Activated CD4-positive, alpha-beta T cell treated with anti-CD3 and anti-CD28 coated beads for 4 hours (primary cell): ENCODE data around the gene ALOX15B.
A peak's percentile ranks its signal among the peaks of the same experiment; 100 is the strongest.

ENCODE experiments used
- DNase-seq, 2 donors: peaks; one replicate each; pipeline ENCODE4 v3.0.0-alpha.2; 2020

Gene ALOX15B, protein sequence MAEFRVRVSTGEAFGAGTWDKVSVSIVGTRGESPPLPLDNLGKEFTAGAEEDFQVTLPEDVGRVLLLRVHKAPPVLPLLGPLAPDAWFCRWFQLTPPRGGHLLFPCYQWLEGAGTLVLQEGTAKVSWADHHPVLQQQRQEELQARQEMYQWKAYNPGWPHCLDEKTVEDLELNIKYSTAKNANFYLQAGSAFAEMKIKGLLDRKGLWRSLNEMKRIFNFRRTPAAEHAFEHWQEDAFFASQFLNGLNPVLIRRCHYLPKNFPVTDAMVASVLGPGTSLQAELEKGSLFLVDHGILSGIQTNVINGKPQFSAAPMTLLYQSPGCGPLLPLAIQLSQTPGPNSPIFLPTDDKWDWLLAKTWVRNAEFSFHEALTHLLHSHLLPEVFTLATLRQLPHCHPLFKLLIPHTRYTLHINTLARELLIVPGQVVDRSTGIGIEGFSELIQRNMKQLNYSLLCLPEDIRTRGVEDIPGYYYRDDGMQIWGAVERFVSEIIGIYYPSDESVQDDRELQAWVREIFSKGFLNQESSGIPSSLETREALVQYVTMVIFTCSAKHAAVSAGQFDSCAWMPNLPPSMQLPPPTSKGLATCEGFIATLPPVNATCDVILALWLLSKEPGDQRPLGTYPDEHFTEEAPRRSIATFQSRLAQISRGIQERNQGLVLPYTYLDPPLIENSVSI

DNA sequence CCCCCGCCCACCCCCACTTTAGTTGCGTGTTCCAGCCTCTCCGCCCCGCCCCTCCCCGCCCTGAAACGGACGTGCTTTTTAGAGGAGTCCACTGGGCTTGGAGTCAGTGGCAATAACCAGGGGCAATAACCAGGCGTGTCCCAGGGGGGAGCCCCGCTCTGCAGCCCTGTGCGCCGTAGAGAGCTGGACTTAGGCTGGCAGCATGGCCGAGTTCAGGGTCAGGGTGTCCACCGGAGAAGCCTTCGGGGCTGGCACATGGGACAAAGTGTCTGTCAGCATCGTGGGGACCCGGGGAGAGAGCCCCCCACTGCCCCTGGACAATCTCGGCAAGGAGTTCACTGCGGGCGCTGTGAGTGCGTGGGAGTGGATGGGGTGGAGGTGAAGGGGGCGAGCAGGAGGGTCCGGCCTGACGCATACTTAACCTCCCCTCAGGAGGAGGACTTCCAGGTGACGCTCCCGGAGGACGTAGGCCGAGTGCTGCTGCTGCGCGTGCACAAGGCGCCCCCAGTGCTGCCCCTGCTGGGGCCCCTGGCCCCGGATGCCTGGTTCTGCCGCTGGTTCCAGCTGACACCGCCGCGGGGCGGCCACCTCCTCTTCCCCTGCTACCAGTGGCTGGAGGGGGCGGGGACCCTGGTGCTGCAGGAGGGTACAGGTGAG lies at the start of gene ALOX15B:
Gene ALOX15B (plus strand): TSS at position 106 of the 657 bp plus-strand sequence. CDS start 97 bp downstream, at position 203.
- DNase-seq, result no peak

GRCh38 chr17:7989781-7990655 lies 48.8 kb upstream of the ALOX15B start:
- DNase-seq, result peak; percentile 87 to 97

DNA sequence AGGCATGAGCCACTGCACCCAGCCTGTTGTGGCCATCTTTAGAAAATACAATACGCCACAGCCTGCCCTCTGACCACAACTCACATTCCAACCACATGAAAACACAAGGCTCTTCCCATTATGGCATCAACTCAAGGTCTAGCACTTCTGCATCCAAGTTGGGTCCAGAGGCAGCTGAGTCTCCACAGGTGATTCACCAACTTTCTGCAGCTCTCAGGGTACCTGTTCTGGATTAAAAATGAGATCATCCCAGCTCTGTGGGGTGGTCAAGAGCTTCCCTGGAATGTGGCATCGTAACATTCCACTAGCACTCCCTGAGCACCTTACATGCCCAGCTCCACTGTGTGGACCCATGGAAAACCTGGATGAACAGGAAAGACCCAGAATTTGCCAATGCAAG lies 46.3 kb upstream of the ALOX15B start:
- no peak for DNase-seq

DNA sequence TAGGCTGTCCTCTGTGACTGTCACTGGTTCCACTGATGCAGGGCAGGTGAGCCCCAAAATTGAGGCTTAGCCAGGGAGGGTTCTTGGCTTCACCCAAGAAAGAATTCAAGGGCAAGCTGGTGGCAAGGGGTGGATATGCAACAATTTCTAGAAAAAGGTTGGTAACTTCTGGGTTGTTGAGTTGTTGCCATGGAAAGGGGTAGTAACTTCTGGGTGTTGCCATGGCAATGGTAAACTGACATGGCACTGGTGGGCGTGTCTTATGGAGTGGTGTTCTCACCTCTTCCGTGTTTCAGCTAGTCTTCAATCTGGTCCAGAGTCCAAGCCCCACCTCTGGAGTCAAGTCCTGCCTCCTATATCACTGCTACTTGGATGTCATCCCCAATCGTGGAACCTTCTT lies 45.9 kb upstream of the ALOX15B start:
- DNase-seq, result no peak

DNA sequence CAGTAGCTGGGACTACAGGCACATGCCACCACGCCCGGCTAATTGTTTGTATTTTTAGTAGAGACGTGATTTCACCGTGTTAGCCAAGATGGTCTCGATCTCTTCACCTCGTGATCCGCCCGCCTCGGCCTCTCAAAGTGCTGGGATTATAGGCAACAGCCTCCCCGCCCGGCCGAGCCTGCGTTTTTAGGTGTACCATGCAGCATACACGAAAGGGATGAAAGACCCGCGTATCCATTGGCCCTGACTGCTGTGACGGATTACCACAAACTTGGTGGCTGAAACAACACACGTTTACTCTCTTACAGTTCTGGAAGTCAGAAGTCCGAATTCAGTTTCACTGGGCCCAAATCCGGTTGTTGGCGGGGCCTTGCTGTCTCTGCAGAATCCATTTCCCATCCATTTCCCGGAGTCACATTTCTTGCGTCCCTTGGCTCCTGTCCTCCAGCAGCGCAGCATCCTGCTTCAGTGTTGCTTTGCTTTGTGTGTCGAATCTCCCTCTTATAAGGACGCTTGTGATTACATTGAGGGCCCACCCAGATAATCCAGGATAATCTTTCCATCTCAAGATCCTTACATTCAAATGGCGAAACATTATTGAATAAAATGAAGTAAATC lies 44.8 kb upstream of the ALOX15B start:
- no peak for DNase-seq

DNA sequence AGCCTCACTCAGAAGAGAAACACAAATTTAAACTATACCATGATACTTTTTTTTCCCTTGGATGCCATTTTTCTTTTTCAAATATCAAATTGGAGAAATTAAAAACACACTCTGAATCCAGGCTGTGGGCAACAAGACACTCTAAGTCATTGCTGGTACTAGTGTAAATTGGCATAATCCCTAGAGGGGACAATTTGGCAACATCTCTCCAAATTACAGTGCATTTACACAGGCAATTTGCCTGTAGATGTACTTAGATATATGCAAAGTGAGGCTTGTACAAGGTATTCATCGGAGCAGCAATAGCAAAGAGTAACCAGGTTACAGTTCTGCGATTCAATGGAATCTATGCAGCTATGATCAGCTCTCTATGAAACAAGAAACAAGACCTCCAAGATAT lies 43.1 kb upstream of the ALOX15B start:
- no peak for DNase-seq

DNA sequence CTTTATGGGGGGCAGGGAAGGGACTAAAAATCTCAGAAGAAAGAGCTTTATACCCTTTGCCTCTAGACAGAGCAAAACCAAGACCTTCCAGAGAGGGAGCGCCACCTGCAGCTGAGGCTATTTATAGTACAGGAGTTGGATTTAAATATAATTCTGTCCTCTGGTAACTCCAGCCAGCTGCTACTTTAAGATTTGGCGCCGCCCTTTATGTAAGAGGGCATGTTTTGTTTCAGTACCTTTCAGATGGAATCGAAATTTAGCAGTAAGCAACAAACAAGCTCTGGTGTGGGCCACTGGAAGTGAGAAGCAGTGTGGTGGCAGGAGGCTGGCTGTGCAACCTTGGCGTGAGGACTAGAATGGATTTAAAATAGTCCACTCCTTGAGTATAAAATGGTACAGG lies 41.7 kb upstream of the ALOX15B start:
- DNase-seq, result peak; percentile 24 to 25

- DNase-seq, result no peak
Measured at GRCh38 chr17:8001976-8002720, 36.7 kb upstream of the ALOX15B start, which contains the start of gene GUCY2D. TSS of gene GUCY2D (plus strand) at chr17:8002615. CDS start at chr17:8003048, 433 bp downstream.

DNA sequence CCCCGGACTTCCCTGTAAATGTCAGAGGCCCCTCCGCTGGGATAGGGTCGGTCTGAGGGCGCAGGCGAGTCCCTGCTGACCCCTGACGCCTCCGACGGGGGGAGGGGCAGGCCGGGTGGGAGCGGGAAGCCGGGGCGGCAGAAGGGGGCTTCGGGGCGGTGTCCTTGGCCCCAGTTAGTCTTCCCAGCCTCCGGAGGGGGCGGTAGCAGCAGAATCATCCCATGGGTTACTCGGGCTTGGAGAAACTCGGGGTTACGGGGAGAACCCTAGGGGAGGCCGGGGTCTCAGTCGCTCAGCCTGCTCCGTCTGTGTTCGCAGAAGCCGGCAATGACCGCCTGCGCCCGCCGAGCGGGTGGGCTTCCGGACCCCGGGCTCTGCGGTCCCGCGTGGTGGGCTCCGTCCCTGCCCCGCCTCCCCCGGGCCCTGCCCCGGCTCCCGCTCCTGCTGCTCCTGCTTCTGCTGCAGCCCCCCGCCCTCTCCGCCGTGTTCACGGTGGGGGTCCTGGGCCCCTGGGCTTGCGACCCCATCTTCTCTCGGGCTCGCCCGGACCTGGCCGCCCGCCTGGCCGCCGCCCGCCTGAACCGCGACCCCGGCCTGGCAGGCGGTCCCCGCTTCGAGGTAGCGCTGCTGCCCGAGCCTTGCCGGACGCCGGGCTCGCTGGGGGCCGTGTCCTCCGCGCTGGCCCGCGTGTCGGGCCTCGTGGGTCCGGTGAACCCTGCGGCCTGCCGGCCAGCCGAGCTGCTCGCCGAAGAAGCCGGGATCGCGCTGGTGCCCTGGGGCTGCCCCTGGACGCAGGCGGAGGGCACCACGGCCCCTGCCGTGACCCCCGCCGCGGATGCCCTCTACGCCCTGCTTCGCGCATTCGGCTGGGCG lies 35.9 kb upstream of the ALOX15B start:
- no peak for DNase-seq

- no peak for DNase-seq
Measured at GRCh38 chr17:8003594-8004181, 35.2 kb upstream of the ALOX15B start.

DNA sequence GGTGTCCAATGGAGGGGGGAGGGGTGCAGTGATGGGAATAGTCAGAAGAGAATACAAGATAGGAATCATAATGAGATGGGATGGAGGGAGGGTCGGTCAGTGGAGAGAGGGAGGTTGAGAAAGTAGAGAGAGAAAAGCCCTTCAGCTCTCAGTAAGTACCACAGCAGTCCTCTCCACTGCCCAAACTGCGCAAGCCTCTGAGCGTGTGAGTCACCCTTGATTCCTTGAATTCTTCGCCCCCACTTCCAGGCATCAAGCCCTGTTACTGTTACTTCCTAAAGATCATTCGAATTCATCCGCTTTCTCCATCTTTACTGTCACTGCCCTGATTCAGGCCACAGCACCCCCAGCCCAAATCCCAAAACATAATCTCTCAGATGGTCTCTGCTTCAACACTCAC lies 34.0 kb upstream of the ALOX15B start:
- DNase-seq, result no peak

- no peak for DNase-seq
Measured at GRCh38 chr17:8005357-8005756, 33.5 kb upstream of the ALOX15B start.

GRCh38 chr17:8005967-8006730 lies 32.7 kb upstream of the ALOX15B start:
- DNase-seq, result no peak

DNA sequence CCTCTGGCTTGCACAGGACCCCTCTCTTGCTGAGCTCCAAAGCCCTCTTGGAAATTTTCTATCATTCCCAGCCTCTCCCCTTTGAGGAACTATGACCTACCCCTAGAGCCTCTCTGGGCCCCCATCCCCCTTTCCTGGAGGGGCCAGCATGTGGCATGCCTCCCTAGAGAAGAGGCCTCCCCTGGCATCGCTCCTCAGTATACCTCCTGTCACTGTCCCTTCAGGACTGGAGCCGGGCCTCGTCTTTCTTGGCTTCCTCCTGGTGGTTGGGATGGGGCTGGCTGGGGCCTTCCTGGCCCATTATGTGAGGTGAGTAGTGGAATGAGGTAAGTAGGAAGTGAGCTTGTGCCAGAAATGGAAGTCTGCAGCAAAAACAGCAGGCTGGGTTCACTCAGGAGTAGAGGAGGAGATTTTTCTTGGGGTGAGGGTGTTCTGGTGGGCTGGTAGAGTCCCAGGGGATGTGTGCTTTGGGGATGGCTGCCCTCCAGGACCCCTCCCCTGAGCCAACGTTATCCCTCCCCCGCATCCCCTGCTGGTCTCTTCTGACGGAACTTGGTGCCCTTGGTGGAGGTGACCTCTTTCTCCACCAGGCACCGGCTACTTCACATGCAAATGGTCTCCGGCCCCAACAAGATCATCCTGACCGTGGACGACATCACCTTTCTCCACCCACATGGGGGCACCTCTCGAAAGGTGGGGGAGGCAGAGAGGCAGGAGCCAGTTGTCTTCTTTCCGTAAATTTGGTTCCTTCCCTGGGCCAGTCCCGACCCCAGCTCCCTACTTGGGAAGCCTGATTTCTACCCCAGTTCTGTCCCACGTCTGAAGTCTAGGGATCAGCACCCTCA lies 31.8 kb upstream of the ALOX15B start:
- DNase-seq, result no peak

DNA sequence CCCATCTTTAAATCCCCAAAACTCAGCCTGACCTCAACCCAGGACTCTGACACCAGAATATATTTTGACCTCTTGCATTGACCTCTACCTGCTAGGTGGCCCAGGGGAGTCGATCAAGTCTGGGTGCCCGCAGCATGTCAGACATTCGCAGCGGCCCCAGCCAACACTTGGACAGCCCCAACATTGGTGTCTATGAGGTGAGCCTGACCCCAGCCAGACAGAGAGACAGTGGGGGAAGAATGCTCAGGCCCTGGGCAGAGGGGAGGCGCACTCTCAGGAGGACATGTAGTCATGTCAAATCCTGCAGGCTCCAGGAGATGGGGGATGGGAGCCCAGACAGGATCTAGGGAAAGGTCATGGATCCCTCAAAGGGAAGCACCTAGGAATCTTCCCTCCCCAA lies 31.0 kb upstream of the ALOX15B start:
- no peak for DNase-seq

- DNase-seq, result no peak
Measured at GRCh38 chr17:8012045-8012580, 26.7 kb upstream of the ALOX15B start.

GRCh38 chr17:8012996-8013640 lies 25.7 kb upstream of the ALOX15B start:
- no peak for DNase-seq
